Karpas-422 (cell line): ENCODE data around the gene UBN1. TPM values are rescaled to one million over a fixed set of nuclear protein-coding genes. Genes with fewer than 3 reads are reported as not detected.

ENCODE experiments used
- DNase-seq: peaks from one replicate; pipeline ENCODE4 v3.0.0-alpha.2; 2015
- H2AFZ ChIP-seq: fragments of 200-600 bp; sonication (generic); 2 replicates; pipeline ENCODE4 v1.6.1; 2014; ENCODE audit warnings: antibody characterized with exemption, low read length, mixed read lengths
- H3K27ac ChIP-seq: fragments of 200-600 bp; sonication (generic); 2 replicates; pipeline ENCODE4 v1.5.1; 2014; ENCODE audit warnings: mild to moderate bottlenecking, low read length, moderate library complexity
- H3K27me3 ChIP-seq: fragments of 200-600 bp; sonication (generic); 2 replicates; pipeline ENCODE4 v1.6.1; 2014; ENCODE audit warnings: low read length, mixed read lengths
- H3K36me3 ChIP-seq: fragments of 200-600 bp; sonication (generic); 2 replicates; pipeline ENCODE4 v1.6.1; 2014; ENCODE audit warnings: low read length, mixed read lengths; ENCODE audit not compliant: insufficient read depth
- H3K4me1 ChIP-seq: fragments of 200-600 bp; sonication (generic); 2 replicates; pipeline ENCODE4 v1.6.1; 2014; ENCODE audit warnings: mild to moderate bottlenecking, low read length, mixed read lengths
- H3K4me2 ChIP-seq: fragments of 200-600 bp; sonication (generic); 2 replicates; pipeline ENCODE4 v1.6.1; 2014; ENCODE audit warnings: low read length, low read depth, mild to moderate bottlenecking; ENCODE audit not compliant: poor library complexity, severe bottlenecking
- H3K4me3 ChIP-seq: fragments of 200-600 bp; sonication (generic); 2 replicates; pipeline ENCODE4 v1.5.1; 2014; ENCODE audit warnings: mild to moderate bottlenecking, antibody characterized with exemption, low read length, mixed read lengths
- H3K79me2 ChIP-seq: fragments of 200-600 bp; sonication (generic); 2 replicates; pipeline ENCODE4 v1.6.1; 2014; ENCODE audit warnings: mild to moderate bottlenecking, low read length, mixed read lengths
- H3K9ac ChIP-seq: fragments of 200-600 bp; sonication (generic); 2 replicates; pipeline ENCODE4 v1.6.0; 2014; ENCODE audit warnings: low read length
- H3K9me2 ChIP-seq: fragments of 200-600 bp; sonication (generic), shearing (Covaris generic); replicated peaks from 2 replicates; pipeline ENCODE4 v1.6.0; 2014; ENCODE audit warnings: mild to moderate bottlenecking, low read length, moderate library complexity; ENCODE audit not compliant: insufficient read depth
- H3K9me3 ChIP-seq: fragments of 300-700, 200-600 bp; sonication (generic); 2 replicates; pipeline ENCODE4 v1.6.1; 2014; ENCODE audit warnings: low read length, mixed read lengths
- H4K20me1 ChIP-seq: fragments of 200-600 bp; sonication (generic); 2 replicates; pipeline ENCODE4 v1.6.1; 2014; ENCODE audit warnings: mild to moderate bottlenecking, antibody characterized with exemption, low read length, low read depth; ENCODE audit not compliant: insufficient read depth
- total RNA-seq: library from RNA; depleted of rRNA; stranded (reverse); fragments of >200 nt; shearing (Covaris generic); gene quantifications from 2 replicates; pipeline ENCODE4 v1.2.3, GENCODE V29; 2014; ENCODE audit warnings: low replicate concordance

The UBN1 gene
- total RNA-seq, 1 experiment from 2014 or later = 21.7 TPM

- Histone ChIP-seq H3K9ac (no peak overlapping the region), H3K27me3 (no peaks in the 10 kb centered on the region), H3K4me2 (no peak overlapping the region), H3K4me1 (no peaks in the 10 kb centered on the region), H3K36me3 (peaks cover 37% of the 10 kb centered on the region), H3K4me3 (no peak overlapping the region), H3K9me3 (no peaks in the 10 kb centered on the region), H4K20me1 (no peaks in the 10 kb centered on the region), H3K27ac (no peak overlapping the region), H2AFZ (no peak overlapping the region), H3K79me2 (no peaks in the 10 kb centered on the region), H3K9me2 (no peaks in the 10 kb centered on the region)
- DNase-seq = no peak
These were observed 34.8 kb downstream of the UBN1 start for GRCh38 chr16:4882000-4882632.

- Histone ChIP-seq H3K9me3 (no peaks in the 10 kb centered on the region), H3K4me3 (no peak overlapping the region), H2AFZ (no peak overlapping the region), H3K79me2 (no peaks in the 10 kb centered on the region), H3K4me2 (no peak overlapping the region), H4K20me1 (no peaks in the 10 kb centered on the region), H3K27ac (no peak overlapping the region), H3K9me2 (no peaks in the 10 kb centered on the region), H3K27me3 (no peaks in the 10 kb centered on the region), H3K9ac (no peak overlapping the region), H3K36me3 (peaks cover 34% of the 10 kb centered on the region), H3K4me1 (no peaks in the 10 kb centered on the region)
- DNase-seq = no peak
These were observed 35.5 kb downstream of the UBN1 start for GRCh38 chr16:4882633-4883285.

GRCh38 chr16:4883501-4883900 is 36.2 kb downstream of the UBN1 start:
- Histone ChIP-seq H2AFZ (no peak overlapping the region), H3K36me3 (peaks cover 29% of the 10 kb centered on the region)

GRCh38 chr16:4884209-4884608 is 36.9 kb downstream of the UBN1 start:
- H4K20me1 ChIP-seq = no peaks in the 10 kb centered on the region
- no peak overlapping the region for H2AFZ ChIP-seq
- DNase-seq = no peak
- H3K4me1 ChIP-seq = no peaks in the 10 kb centered on the region
- no peaks in the 10 kb centered on the region for H3K9me2 ChIP-seq
- H3K4me2 ChIP-seq = no peak overlapping the region
- no peaks in the 10 kb centered on the region for H3K79me2 ChIP-seq
- H3K27ac ChIP-seq = no peak overlapping the region
- peaks cover 24% of the 10 kb centered on the region for H3K36me3 ChIP-seq
- H3K9ac ChIP-seq = no peak overlapping the region
- no peak overlapping the region for H3K4me3 ChIP-seq
- H3K9me3 ChIP-seq = no peaks in the 10 kb centered on the region
- no peaks in the 10 kb centered on the region for H3K27me3 ChIP-seq

More at GRCh38 chr16:4883501-4883900, 36.2 kb downstream of the UBN1 start:
- Histone ChIP-seq H3K27me3 (no peaks in the 10 kb centered on the region), H3K79me2 (no peaks in the 10 kb centered on the region), H3K4me3 (no peak overlapping the region), H3K9ac (no peak overlapping the region), H4K20me1 (no peaks in the 10 kb centered on the region), H3K27ac (no peak overlapping the region), H3K4me2 (no peak overlapping the region), H3K9me2 (no peaks in the 10 kb centered on the region), H3K4me1 (no peaks in the 10 kb centered on the region), H3K9me3 (no peaks in the 10 kb centered on the region)
- DNase-seq = no peak

- no peaks in the 10 kb centered on the region for H3K9me2 ChIP-seq
- DNase-seq = no peak
- H2AFZ ChIP-seq = no peak overlapping the region
- H3K4me2 ChIP-seq = no peak overlapping the region
- H3K27ac ChIP-seq = no peak overlapping the region
- no peak overlapping the region for H3K9ac ChIP-seq
- no peaks in the 10 kb centered on the region for H4K20me1 ChIP-seq
- H3K4me1 ChIP-seq = no peaks in the 10 kb centered on the region
- H3K4me3 ChIP-seq = no peak overlapping the region
- no peaks in the 10 kb centered on the region for H3K79me2 ChIP-seq
- H3K36me3 ChIP-seq = peaks cover 14% of the 10 kb centered on the region; the same call in 1 of the 2 replicates
- no peaks in the 10 kb centered on the region for H3K27me3 ChIP-seq
- H3K9me3 ChIP-seq = no peaks in the 10 kb centered on the region
These were observed 37.9 kb downstream of the UBN1 start for GRCh38 chr16:4884972-4885874.

- Histone ChIP-seq H3K27me3 (no peaks in the 10 kb centered on the region), H3K79me2 (no peaks in the 10 kb centered on the region), H4K20me1 (no peaks in the 10 kb centered on the region), H3K9me3 (no peaks in the 10 kb centered on the region), H3K4me1 (no peaks in the 10 kb centered on the region), H3K4me2 (no peak overlapping the region), H2AFZ (no peak overlapping the region), H3K4me3 (no peak overlapping the region), H3K9ac (no peak overlapping the region), H3K36me3 (peaks cover 9% of the 10 kb centered on the region; the same call in 1 of the 2 replicates), H3K27ac (no peak overlapping the region), H3K9me2 (no peaks in the 10 kb centered on the region)
- no peak for DNase-seq
These were observed 38.9 kb downstream of the UBN1 start for GRCh38 chr16:4886151-4886550.

GRCh38 chr16:4888428-4889135 is 41.3 kb downstream of the UBN1 start:
- Histone ChIP-seq H3K4me3 (no peak overlapping the region), H3K4me1 (no peaks in the 10 kb centered on the region), H2AFZ (no peak overlapping the region), H3K27me3 (no peaks in the 10 kb centered on the region), H3K79me2 (no peaks in the 10 kb centered on the region), H3K4me2 (no peak overlapping the region), H3K27ac (no peak overlapping the region), H3K9me3 (no peaks in the 10 kb centered on the region), H4K20me1 (no peaks in the 10 kb centered on the region), H3K9ac (no peak overlapping the region), H3K9me2 (no peaks in the 10 kb centered on the region), H3K36me3 (0 out of 2 replicates have a peak, but pooled peaks cover 3% of the 10 kb centered on the region)
- DNase-seq = no peak
